ENCODE data around the gene DRGX. TPM values are rescaled to one million over a fixed set of nuclear protein-coding genes. Genes with fewer than 3 reads are reported as not detected.

The DRGX gene
- total RNA-seq, 4 donors from 2014 or later = 1.2 TPM; not detected in 3

- Histone ChIP-seq H3K27ac (no peak overlapping the region), H3K9me3 (no peaks in the 10 kb centered on the region), H3K27me3 (peaks cover 96% of the 10 kb centered on the region), H3K4me3 (no peak overlapping the region), H3K36me3 (no peaks in the 10 kb centered on the region), H3K4me1 (peaks cover 31% of the 10 kb centered on the region)
- DNase-seq (ENCODE audit: low spot score in 2 of 2) = no peak
- 4% methylated on average over 9 of the region's 9 CpGs for WGBS
- no peak for TF ChIP-seq POLR2A (IDR thresholded peaks at IDR 0.05)
- no peak for TF ChIP-seq EP300 (IDR thresholded peaks at IDR 0.05)
- no peak for TF ChIP-seq POLR2AphosphoS5 (IDR thresholded peaks at IDR 0.05)
- TF ChIP-seq CTCF (IDR thresholded peaks at IDR 0.05) = no peak
Observed at GRCh38 chr10:49398986-49399385, 3.1 kb upstream of the DRGX start.

- no peak for TF ChIP-seq EP300 (IDR thresholded peaks at IDR 0.05)
- TF ChIP-seq POLR2AphosphoS5 (IDR thresholded peaks at IDR 0.05) = no peak
- TF ChIP-seq CTCF (IDR thresholded peaks at IDR 0.05) = no peak
- TF ChIP-seq POLR2A (IDR thresholded peaks at IDR 0.05) = no peak
- peak in 1 of 2 donors; percentile 75 for DNase-seq (ENCODE audit: low spot score in 2 of 2)
- Histone ChIP-seq H3K36me3 (no peaks in the 10 kb centered on the region), H3K9me3 (no peaks in the 10 kb centered on the region), H3K4me1 (peaks cover 31% of the 10 kb centered on the region), H3K4me3 (peak overlapping the region; percentile 33), H3K27me3 (peaks cover 96% of the 10 kb centered on the region), H3K27ac (no peak overlapping the region)
- WGBS = 3% methylated on average over 45 of the region's 72 CpGs
Observed at GRCh38 chr10:49398000-49398861, 2.3 kb upstream of the DRGX start.

- Histone ChIP-seq H3K27me3 (peaks cover 98% of the 10 kb centered on the region), H3K9me3 (no peaks in the 10 kb centered on the region), H3K27ac (no peak overlapping the region), H3K4me1 (peaks cover 31% of the 10 kb centered on the region), H3K36me3 (no peaks in the 10 kb centered on the region), H3K4me3 (peak overlapping the region; percentile 33)
- 2% methylated on average over 6 of the region's 61 CpGs for WGBS
- TF ChIP-seq POLR2A (IDR thresholded peaks at IDR 0.05) = no peak
- TF ChIP-seq EP300 (IDR thresholded peaks at IDR 0.05) = no peak
- no peak for TF ChIP-seq POLR2AphosphoS5 (IDR thresholded peaks at IDR 0.05)
- no peak for TF ChIP-seq CTCF (IDR thresholded peaks at IDR 0.05)
- DNase-seq (ENCODE audit: low spot score in 2 of 2) = peak in 1 of 2 donors; percentile 67
Observed at GRCh38 chr10:49397036-49397999, 1.4 kb upstream of the DRGX start.

- Histone ChIP-seq H3K4me3 (no peak overlapping the region), H3K9me3 (no peaks in the 10 kb centered on the region), H3K27me3 (peaks cover 98% of the 10 kb centered on the region), H3K27ac (no peak overlapping the region), H3K4me1 (peaks cover 31% of the 10 kb centered on the region), H3K36me3 (no peaks in the 10 kb centered on the region)
- TF ChIP-seq POLR2AphosphoS5 (IDR thresholded peaks at IDR 0.05) = no peak
- no peak for TF ChIP-seq CTCF (IDR thresholded peaks at IDR 0.05)
- TF ChIP-seq EP300 (IDR thresholded peaks at IDR 0.05) = no peak
- DNase-seq (ENCODE audit: low spot score in 2 of 2) = peak in 1 of 2 donors; percentile 37
- WGBS = 28% methylated on average over 8 of the region's 8 CpGs
Observed at GRCh38 chr10:49396666-49396999, 744 bp upstream of the DRGX start.
